IPS-NIHi7 (cell line): Measurements from ENCODE around the gene NAP1L4.
A peak's percentile ranks its signal among the peaks of the same experiment; 100 is the strongest.
"Not testable (repeated sequence)": the region's sequence is repeated elsewhere in the genome, so short reads cannot be mapped to it uniquely, and the experiment has no call there.

Experiments used
- DNase-seq: peaks from one replicate; pipeline ENCODE4 v3.0.0; 2012; ENCODE audit warnings: mixed read lengths; ENCODE audit errors: extremely low spot score

The NAP1L4 gene

GRCh38 chr11:2937641-2938457, 54.3 kb downstream of the NAP1L4 start:
- not testable (repeated sequence) for DNase-seq

DNA sequence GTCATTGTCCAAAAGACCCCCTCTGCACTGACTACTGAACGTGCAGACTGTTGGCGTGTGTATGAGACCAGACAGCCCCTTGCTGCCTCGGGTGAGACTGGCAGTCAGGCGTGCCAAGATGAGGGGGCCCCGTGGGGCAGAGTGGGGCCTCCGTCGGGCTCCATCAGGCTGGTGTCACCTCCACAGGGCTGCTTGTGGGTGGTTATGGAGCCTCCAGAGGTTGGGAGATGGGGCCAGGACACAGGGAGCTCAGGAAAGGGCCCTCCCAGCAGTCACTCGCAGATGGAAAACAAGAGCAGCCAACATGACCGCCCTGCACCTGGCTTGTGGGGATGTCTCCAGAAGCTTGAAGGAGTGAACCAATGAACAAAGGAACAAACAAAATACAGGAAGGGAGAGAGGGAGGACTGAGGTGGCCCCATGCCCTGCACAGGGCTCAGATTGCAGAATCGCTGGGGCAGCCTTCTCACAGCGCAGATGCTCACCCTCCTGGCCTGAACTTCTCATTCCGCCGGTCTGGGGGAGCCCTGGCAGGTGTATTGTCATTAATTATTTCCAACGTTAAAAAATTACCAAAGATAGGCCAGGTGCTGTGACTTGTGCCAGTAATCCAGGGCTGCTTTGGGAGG, 57.4 kb downstream of the NAP1L4 start:
- DNase-seq: no peak

GRCh38 chr11:2934021-2934550, 58.0 kb downstream of the NAP1L4 start:
- DNase-seq: no peak

GRCh38 chr11:2933375-2934020, 58.6 kb downstream of the NAP1L4 start:
- no peak for DNase-seq

DNA sequence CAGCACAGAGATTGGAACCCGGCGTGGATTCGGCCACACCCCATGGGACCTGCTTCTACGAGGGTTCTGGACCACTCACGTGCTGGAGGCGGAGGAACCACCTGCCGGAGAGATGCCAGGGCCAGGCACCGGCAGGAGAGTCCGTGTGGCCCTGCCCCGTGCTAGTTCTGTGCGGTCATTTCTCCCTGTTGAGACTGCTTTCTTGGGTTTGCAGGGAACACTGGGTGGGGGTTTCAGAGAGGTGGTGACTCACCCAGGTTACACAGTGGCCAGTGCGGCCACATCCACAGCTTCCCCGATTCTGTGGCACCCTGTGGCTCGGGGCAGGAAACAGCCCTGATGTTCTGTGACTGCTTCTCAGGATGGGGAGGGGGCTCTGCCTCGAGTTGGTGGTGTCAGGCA, 59.3 kb downstream of the NAP1L4 start:
- DNase-seq: no peak

DNA sequence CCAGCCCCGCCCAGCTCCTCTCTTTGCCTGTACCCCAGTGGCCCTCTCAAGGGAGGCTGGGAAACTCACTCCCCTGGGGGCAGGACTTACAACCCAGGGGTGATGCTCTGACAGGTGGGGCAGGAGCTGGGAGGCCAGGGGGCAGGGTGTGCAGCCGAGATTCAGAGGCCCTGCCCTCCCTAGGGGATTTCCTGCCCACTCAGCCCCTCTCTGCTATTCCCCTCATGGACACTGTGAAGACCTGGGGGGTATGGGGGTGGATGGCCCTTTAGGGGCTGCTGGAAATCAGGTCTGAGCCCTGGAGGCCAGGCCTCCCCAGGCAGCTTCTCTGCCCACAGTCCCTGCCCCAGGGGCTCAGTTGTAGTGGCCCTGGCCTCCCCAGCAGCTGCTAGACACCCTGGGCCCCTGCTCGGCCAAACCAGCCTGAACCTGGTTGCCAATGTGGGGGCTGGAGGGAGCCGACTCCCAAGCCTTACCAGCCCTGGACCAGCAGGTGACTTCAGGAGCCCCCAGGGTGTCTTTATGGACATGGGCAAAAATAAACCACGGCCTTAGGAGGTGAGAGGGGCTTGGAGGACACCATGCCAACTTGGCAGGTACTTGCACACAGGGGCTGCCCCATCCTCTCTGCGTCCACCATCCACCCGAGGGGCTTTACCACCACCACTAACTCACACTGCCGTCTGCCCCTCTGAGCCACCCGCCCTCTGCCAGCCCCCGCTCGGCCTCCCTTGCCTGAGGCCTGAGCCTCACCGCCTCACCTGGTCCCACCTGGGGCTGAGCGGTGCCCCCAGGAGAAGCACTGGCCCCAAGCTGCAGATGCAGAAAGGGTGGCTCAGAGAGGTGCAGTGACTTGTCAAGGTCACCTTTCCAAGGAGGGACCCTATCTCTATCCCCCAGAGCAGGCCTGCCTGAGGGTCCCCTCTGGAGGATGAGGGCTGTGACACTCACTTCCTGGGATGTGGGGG, 60.1 kb downstream of the NAP1L4 start:
- no peak for DNase-seq

DNA sequence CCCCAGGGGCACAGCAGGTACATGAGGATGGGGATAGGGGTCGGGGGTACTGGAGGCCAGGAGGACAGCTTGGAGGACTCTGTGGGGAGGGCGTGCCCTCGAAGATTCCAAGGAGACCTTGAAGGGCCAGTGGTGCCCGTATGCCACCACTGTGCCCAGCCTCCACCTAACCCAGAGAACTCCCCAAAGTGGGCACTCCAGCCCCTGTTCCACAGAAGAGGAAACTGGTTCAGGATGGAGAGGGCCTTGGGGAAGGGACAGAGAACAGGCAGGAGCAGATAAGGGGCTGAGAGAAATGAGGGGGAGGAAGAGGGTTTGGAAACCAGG, 60.7 kb downstream of the NAP1L4 start:
- no peak for DNase-seq

DNA sequence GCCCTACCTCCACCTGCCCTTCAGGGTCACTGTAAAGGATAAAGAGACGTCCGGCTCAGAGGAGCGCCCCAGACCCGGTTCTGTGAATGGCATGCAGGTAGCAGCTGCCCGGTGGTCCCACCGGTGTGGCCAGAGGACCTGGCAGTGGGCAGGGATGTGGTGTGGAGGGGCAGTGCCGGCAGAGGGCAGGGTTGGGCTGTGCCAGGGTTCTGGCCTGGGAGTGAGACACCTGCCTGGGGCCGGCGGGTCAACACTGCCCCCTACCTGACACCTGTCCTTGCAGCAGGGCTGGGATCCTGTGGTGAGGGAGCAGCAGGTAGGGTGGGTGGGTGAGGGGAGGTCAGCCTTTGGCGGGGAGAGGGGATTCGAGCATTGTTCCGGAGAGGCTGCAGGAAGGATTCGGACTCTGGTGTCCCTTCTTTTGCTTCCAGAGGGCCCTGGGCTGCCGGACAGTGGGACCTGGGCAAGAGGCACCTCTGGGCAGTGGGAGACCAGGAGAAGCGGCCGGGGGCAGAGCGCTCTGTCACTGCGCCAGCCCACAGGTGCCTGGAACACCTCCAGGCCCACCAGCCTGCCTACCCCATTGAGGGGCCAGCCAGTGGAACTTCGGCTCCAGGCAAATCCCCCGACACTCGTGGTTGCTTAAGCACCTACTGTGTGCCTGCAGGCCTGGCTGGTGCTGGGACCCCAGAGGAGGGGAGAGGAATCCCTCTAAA, 61.3 kb downstream of the NAP1L4 start:
- peak; percentile 94 for DNase-seq

DNA sequence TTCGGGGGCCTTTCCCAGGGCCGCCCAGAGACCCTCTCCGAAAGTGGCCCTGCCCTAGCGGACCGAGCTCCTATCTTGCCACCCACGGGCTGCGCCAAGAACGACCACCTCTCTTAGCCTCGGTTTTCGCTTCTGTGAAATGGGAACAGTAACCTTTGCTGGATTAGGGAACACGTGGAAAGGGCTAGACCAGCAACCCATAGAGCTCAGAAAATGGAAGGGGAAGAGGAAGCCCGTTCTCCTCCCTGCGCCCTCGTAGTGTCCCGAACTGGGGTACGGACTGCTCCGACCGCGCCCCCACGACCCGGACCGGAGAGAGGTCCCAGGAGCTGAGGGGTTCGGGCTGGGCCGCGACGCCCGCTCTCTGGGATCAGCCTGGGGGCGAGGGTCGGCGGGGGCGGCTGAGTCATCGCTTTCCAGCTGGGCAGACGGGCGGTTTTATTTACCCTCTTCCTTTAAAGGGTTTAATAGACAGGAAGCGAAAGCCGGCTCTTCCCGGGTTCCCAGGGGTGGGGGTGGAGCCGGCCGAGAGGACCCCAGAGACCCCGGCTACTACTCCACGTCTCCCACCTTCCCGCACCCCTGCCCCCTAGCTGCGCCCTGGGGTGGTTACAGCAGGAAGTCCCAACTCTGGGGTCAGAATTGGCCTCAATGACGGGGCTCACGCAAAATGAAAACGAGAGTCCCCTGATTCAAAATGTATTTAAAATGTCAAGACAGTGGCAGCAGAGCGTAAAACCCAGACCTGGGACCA, 62.0 kb downstream of the NAP1L4 start:
- peak; percentile 71 for DNase-seq

- DNase-seq: no peak
Observed at GRCh38 chr11:2929531-2929949, 62.6 kb downstream of the NAP1L4 start.

- DNase-seq: peak; percentile 81
Observed at GRCh38 chr11:2928605-2929530, 63.3 kb downstream of the NAP1L4 start, which contains the start of gene PHLDA2. PHLDA2 (minus strand) TSS chr11:2929420; CDS start chr11:2929364, 56 bp downstream.

- DNase-seq: no peak
Observed at GRCh38 chr11:2927851-2928604, 64.1 kb downstream of the NAP1L4 start.

GRCh38 chr11:2927121-2927800, 64.9 kb downstream of the NAP1L4 start:
- no peak for DNase-seq

DNA sequence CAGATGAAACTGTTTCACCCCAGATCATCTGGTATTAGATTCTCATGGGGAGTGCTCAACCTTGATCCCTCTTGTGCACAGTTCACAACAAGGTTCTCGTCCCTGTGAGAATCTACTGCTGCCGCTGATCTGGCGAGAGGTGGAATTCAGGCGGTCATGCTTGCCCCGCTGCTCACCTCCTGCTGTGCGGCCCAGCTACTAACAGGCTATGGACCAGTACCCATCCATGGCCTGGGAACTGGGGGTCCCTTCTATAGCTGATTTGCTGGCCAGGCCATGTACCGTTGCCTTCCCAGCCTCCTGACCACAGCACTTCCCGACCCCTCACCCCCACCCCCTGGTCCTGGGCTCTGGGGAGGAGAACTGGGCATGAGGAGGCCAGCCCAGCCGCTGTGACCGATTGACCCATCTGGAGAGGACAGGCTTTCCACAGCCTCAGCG, 65.5 kb downstream of the NAP1L4 start:
- no peak for DNase-seq

- DNase-seq: no peak
Observed at GRCh38 chr11:2924821-2925675, 67.1 kb downstream of the NAP1L4 start.

DNA sequence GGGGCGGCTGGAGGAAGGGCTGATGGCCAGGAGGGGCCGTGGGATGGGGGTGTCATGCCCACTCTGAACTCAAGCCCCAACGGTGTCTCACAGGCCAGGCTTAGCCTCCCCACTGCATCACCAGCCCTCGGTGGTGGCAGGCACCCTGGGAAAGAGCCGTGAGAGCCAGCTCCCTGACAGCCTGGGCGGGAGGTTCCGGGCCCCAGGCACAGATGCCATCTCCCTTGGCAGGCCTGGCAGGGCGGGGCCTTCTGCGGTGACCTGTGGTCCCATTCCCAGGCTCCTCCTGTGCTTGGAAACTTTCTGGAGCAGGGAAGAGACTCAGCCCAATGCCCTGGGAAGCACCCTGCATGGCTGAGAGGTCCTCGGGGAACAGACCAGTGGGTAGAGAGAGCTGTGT, 67.7 kb downstream of the NAP1L4 start:
- DNase-seq: no peak
